HepG2 (cell line): ENCODE data around the gene AIMP2. TPM values are rescaled to one million over a fixed set of nuclear protein-coding genes. Genes with fewer than 3 reads are reported as not detected.
A peak's percentile ranks its signal among the peaks of the same experiment; 100 is the strongest.

ENCODE experiments used
- CEBPB ChIP-seq: IDR thresholded peaks from 2 replicates; pipeline ENCODE4 v1.6.1; 2011; ENCODE audit warnings: low read depth, low read length, improper control_type of control experiment, borderline replicate concordance
- CEBPG ChIP-seq: IDR thresholded peaks from 2 replicates; pipeline ENCODE4 v1.6.1; 2016
- ELF1 ChIP-seq: sonication (generic); formaldehyde crosslinking; IDR thresholded peaks from 2 replicates; pipeline ENCODE4 v1.4.0; 2020; ENCODE audit warnings: missing genetic modification reagents
- HNF4A ChIP-seq: sonication (generic); formaldehyde crosslinking; IDR thresholded peaks from 2 replicates; pipeline ENCODE4 v1.4.0; 2020; ENCODE audit warnings: missing genetic modification reagents
- TBX3 ChIP-seq: fragments of 450-650 bp; IDR thresholded peaks from 2 replicates; pipeline ENCODE4 v1.6.1; 2017; ENCODE audit warnings: antibody characterized with exemption, mild to moderate bottlenecking, inconsistent platforms, borderline replicate concordance
- ZNF160 ChIP-seq: sonication (generic); formaldehyde crosslinking; IDR thresholded peaks from 2 replicates; pipeline ENCODE4 v1.8.0; 2022; ENCODE audit warnings: mild to moderate bottlenecking, inconsistent platforms, missing genetic modification reagents
- ZNF549 ChIP-seq: sonication (generic); formaldehyde crosslinking; IDR thresholded peaks from 2 replicates; pipeline ENCODE4 v1.5.0; 2020; ENCODE audit warnings: missing genetic modification reagents
- ZNF790 ChIP-seq: sonication (generic); formaldehyde crosslinking; IDR thresholded peaks from 2 replicates; pipeline ENCODE4 v1.8.0; 2022; ENCODE audit warnings: missing genetic modification reagents, mild to moderate bottlenecking, borderline replicate concordance
- polyA plus RNA-seq, 8 experiments: library from polyadenylated mRNA; depleted of rRNA in 3 of 8; stranded (reverse) in 7 of 8; unstranded in 1 of 8; fragments of >200 nt; fragmentation: Illumina TruSeq in 4 of 8; extraction: Trizol in 4 of 8; gene quantifications; 2 replicates each; pipeline versions ENCODE4 v1.2.1 to v1.2.3, GENCODE V29; 2011 to 2016; ENCODE audit warnings: low read depth in 4 of 8, missing spikeins in 1 of 8, mixed read lengths in 1 of 8; ENCODE audit not compliant: insufficient read depth in 1 of 8
- total RNA-seq, 5 experiments: library from RNA; depleted of rRNA; stranded (reverse); fragments of >200 nt; fragmentation: Illumina TruSeq; extraction: Trizol; gene quantifications; 2 replicates each; pipeline ENCODE4 v1.2.3, GENCODE V29; 2016; ENCODE audit warnings: low read depth in 1 of 5
- TF ChIP-seq, protein P1 (sequence below): sonication (generic); formaldehyde crosslinking; IDR thresholded peaks from 2 replicates; pipeline ENCODE4 v1.8.0; 2022; ENCODE audit warnings: mild to moderate bottlenecking, missing genetic modification reagents, moderate library complexity
- TF ChIP-seq, protein P2 (sequence below): sonication (generic); formaldehyde crosslinking; IDR thresholded peaks from 2 replicates; pipeline ENCODE4 v1.9.0; 2021; ENCODE audit warnings: mild to moderate bottlenecking, missing genetic modification reagents
- TF ChIP-seq, protein P3 (sequence below): sonication (generic); formaldehyde crosslinking; IDR thresholded peaks from 2 replicates; pipeline ENCODE4 v1.5.0; 2020; ENCODE audit warnings: missing genetic modification reagents
- TF ChIP-seq, protein P4 (sequence below): IDR thresholded peaks from 2 replicates; pipeline ENCODE4 v1.6.1; 2016; ENCODE audit warnings: mild to moderate bottlenecking, missing biosample characterization, missing genetic modification reagents
- TF ChIP-seq, protein P5 (sequence below): sonication (generic); formaldehyde crosslinking; conservative IDR thresholded peaks from 2 replicates; pipeline ENCODE4 v1.4.0; 2020; ENCODE audit warnings: missing genetic modification reagents

The AIMP2 gene
- total and polyA plus RNA-seq, 2 of the 13 experiments (the other 11 are each of a cell fraction or from before 2014, with no cell fraction given) = 38.2 to 84.9 TPM

DNA sequence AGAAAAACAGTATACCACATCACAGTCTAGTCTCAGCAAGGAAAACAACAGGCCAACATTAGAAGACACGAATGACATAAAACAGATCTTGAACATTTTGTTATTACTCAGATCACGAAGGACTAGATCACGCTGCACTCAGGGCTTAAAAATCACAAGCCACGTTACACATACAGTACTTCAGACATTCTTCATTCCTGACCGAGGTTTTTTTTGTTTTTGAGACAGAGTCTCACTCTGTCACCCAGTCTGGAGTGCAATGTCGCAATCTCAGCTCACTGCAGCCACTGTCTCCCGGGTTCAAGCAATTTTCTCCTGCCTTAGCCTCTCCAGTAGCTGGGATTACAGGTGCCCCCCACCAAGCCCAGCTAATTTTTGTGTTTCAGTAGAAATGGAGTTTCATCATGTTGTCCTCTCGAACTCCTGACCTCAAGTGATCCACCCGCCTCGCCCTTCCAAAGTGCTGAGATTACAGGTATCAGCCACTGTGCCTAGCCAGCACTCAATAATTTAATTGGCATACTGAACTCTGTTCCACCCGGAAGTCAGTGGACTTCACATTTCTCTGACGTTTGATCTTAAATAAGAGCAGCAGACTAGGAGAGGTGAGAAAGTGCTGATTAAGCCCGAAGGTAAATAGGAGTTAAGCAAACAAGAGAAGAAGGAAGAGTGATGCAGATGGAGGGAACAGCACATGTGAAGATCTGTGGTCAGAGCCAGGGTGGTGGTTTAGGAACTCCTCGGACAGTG, 3.5 kb downstream of the AIMP2 start (continued):
- TF ChIP-seq, protein P1, sequence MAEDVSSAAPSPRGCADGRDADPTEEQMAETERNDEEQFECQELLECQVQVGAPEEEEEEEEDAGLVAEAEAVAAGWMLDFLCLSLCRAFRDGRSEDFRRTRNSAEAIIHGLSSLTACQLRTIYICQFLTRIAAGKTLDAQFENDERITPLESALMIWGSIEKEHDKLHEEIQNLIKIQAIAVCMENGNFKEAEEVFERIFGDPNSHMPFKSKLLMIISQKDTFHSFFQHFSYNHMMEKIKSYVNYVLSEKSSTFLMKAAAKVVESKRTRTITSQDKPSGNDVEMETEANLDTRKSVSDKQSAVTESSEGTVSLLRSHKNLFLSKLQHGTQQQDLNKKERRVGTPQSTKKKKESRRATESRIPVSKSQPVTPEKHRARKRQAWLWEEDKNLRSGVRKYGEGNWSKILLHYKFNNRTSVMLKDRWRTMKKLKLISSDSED (CRISPR knock-in tag) = no peak
- no peak for TF ChIP-seq ZNF549 (CRISPR knock-in tag)
- TF ChIP-seq, protein P2, sequence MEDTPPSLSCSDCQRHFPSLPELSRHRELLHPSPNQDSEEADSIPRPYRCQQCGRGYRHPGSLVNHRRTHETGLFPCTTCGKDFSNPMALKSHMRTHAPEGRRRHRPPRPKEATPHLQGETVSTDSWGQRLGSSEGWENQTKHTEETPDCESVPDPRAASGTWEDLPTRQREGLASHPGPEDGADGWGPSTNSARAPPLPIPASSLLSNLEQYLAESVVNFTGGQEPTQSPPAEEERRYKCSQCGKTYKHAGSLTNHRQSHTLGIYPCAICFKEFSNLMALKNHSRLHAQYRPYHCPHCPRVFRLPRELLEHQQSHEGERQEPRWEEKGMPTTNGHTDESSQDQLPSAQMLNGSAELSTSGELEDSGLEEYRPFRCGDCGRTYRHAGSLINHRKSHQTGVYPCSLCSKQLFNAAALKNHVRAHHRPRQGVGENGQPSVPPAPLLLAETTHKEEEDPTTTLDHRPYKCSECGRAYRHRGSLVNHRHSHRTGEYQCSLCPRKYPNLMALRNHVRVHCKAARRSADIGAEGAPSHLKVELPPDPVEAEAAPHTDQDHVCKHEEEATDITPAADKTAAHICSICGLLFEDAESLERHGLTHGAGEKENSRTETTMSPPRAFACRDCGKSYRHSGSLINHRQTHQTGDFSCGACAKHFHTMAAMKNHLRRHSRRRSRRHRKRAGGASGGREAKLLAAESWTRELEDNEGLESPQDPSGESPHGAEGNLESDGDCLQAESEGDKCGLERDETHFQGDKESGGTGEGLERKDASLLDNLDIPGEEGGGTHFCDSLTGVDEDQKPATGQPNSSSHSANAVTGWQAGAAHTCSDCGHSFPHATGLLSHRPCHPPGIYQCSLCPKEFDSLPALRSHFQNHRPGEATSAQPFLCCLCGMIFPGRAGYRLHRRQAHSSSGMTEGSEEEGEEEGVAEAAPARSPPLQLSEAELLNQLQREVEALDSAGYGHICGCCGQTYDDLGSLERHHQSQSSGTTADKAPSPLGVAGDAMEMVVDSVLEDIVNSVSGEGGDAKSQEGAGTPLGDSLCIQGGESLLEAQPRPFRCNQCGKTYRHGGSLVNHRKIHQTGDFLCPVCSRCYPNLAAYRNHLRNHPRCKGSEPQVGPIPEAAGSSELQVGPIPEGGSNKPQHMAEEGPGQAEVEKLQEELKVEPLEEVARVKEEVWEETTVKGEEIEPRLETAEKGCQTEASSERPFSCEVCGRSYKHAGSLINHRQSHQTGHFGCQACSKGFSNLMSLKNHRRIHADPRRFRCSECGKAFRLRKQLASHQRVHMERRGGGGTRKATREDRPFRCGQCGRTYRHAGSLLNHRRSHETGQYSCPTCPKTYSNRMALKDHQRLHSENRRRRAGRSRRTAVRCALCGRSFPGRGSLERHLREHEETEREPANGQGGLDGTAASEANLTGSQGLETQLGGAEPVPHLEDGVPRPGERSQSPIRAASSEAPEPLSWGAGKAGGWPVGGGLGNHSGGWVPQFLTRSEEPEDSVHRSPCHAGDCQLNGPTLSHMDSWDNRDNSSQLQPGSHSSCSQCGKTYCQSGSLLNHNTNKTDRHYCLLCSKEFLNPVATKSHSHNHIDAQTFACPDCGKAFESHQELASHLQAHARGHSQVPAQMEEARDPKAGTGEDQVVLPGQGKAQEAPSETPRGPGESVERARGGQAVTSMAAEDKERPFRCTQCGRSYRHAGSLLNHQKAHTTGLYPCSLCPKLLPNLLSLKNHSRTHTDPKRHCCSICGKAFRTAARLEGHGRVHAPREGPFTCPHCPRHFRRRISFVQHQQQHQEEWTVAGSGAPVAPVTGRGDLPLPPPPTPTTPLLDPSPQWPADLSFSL (CRISPR knock-in tag) = no peak
- peak; percentile 30; the same call in 1 of the 2 replicates for TF ChIP-seq ELF1 (CRISPR knock-in tag)
- TF ChIP-seq, protein P3, sequence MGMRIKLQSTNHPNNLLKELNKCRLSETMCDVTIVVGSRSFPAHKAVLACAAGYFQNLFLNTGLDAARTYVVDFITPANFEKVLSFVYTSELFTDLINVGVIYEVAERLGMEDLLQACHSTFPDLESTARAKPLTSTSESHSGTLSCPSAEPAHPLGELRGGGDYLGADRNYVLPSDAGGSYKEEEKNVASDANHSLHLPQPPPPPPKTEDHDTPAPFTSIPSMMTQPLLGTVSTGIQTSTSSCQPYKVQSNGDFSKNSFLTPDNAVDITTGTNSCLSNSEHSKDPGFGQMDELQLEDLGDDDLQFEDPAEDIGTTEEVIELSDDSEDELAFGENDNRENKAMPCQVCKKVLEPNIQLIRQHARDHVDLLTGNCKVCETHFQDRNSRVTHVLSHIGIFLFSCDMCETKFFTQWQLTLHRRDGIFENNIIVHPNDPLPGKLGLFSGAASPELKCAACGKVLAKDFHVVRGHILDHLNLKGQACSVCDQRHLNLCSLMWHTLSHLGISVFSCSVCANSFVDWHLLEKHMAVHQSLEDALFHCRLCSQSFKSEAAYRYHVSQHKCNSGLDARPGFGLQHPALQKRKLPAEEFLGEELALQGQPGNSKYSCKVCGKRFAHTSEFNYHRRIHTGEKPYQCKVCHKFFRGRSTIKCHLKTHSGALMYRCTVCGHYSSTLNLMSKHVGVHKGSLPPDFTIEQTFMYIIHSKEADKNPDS (CRISPR knock-in tag) = no peak
- peak; percentile 89 for TF ChIP-seq CEBPB
- TF ChIP-seq, protein P4, sequence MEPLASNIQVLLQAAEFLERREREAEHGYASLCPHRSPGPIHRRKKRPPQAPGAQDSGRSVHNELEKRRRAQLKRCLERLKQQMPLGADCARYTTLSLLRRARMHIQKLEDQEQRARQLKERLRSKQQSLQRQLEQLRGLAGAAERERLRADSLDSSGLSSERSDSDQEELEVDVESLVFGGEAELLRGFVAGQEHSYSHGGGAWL (CRISPR knock-in tag) = 0 out of 2 replicates have a peak, but pooled peaks have one; percentile 1
- TF ChIP-seq ZNF790 (CRISPR knock-in tag) = no peak
- TF ChIP-seq ZNF160 = no peak
- TF ChIP-seq CEBPG = peak; percentile 89
- TF ChIP-seq, protein P5, sequence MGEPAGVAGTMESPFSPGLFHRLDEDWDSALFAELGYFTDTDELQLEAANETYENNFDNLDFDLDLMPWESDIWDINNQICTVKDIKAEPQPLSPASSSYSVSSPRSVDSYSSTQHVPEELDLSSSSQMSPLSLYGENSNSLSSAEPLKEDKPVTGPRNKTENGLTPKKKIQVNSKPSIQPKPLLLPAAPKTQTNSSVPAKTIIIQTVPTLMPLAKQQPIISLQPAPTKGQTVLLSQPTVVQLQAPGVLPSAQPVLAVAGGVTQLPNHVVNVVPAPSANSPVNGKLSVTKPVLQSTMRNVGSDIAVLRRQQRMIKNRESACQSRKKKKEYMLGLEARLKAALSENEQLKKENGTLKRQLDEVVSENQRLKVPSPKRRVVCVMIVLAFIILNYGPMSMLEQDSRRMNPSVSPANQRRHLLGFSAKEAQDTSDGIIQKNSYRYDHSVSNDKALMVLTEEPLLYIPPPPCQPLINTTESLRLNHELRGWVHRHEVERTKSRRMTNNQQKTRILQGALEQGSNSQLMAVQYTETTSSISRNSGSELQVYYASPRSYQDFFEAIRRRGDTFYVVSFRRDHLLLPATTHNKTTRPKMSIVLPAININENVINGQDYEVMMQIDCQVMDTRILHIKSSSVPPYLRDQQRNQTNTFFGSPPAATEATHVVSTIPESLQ (CRISPR knock-in tag) = no peak
- 0 out of 2 replicates have a peak, but pooled peaks have one; percentile 10 for TF ChIP-seq HNF4A (CRISPR knock-in tag)
- TF ChIP-seq TBX3 = peak; percentile 75; the same call in 1 of the 2 replicates
